Activated T-cell treated with anti-CD3 and anti-CD28 coated beads, Interleukin-2, amount 50 U/mL, for 72 hours (primary cell): ENCODE measurements around the gene SETBP1. TPM values are rescaled to one million over a fixed set of nuclear protein-coding genes. Genes with fewer than 3 reads are reported as not detected.

Experiments
- ATAC-seq, 2 donors: fragments of 150-1000 bp; cut with Tn5 transposase; replicated peaks in 1 of 2; 2 replicates each; pipeline ENCODE4 v1.10.0; 2021; ENCODE audit warnings: moderate library complexity in 2 of 2, mild to moderate bottlenecking in 1 of 2
- DNase-seq, 2 donors: peaks; one replicate each; pipeline ENCODE4 v3.0.0; 2021 to 2022; ENCODE audit warnings: mixed read lengths in 1 of 2
- H3K27ac Mint-ChIP-seq: one replicate; pipeline ENCODE4 v1.8.0; 2022; ENCODE audit warnings: mild to moderate bottlenecking, moderate library complexity, mixed read lengths
- H3K27me3 Mint-ChIP-seq: one replicate; pipeline ENCODE4 v1.8.0; 2022; ENCODE audit warnings: low read depth, mixed read lengths
- H3K36me3 Mint-ChIP-seq, 2 donors: one replicate each; pipeline ENCODE4 v1.8.0; 2022; ENCODE audit warnings: mixed read lengths in 2 of 2, mild to moderate bottlenecking in 1 of 2; ENCODE audit not compliant: insufficient read depth in 2 of 2
- H3K4me1 Mint-ChIP-seq: one replicate; pipeline ENCODE4 v1.8.0; 2022; ENCODE audit warnings: low read depth, mixed read lengths
- H3K4me3 Mint-ChIP-seq, 2 donors: one replicate each; pipeline ENCODE4 v1.8.0; 2022; ENCODE audit warnings: mild to moderate bottlenecking in 2 of 2, mixed read lengths in 2 of 2, moderate library complexity in 2 of 2
- H3K9me3 Mint-ChIP-seq, 2 donors: one replicate each; pipeline ENCODE4 v1.8.0; 2022; ENCODE audit warnings: mixed read lengths in 2 of 2
- total RNA-seq, 2 donors: library from RNA; stranded (reverse); gene quantifications; one replicate each; pipeline ENCODE4 v1.2.3, GENCODE V29; 2022

The SETBP1 gene
- total RNA-seq, 2 donors from 2014 or later, result 3.8 to 13.8 TPM

DNA sequence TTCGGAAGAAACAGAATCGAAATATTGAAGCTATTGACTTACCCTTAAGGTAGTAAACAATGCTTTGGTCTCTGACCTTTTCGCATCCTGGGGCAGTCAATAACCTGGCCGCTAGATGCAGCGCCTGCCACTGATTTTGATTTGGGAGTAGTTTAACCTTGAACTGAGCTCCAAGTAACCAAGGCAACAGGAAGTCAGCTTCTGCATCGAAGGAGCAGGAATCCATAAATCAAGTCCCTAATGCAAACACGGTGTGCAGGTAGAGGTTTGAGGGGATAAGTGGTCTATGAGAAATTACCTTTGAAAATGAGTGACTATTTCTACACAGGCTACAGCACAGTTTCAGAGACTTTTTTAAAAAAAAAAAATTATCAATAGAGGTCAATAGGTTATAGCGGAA lies 353.5 kb downstream of the SETBP1 start:
- no peaks in the 10 kb centered on the region for H3K4me1 Mint-ChIP-seq
- H3K27ac Mint-ChIP-seq, result no peak overlapping the region
- ATAC-seq (no peak), DNase-seq (no peak)
- no peaks in the 10 kb centered on the region for H3K27me3 Mint-ChIP-seq
- peaks cover 0 to 2% of the 10 kb centered on the region in 2 donors for H3K9me3 Mint-ChIP-seq
- H3K4me3 Mint-ChIP-seq, result no peak overlapping the region
- H3K36me3 Mint-ChIP-seq, result peaks cover 0 to 2% of the 10 kb centered on the region in 2 donors

- H3K9me3 Mint-ChIP-seq, result no peaks in the 10 kb centered on the region
- no peak overlapping the region for H3K27ac Mint-ChIP-seq
- H3K27me3 Mint-ChIP-seq, result no peaks in the 10 kb centered on the region
- H3K36me3 Mint-ChIP-seq, result no peaks in the 10 kb centered on the region
- no peak overlapping the region for H3K4me3 Mint-ChIP-seq
- DNase-seq (no peak), ATAC-seq (no peak)
- no peaks in the 10 kb centered on the region for H3K4me1 Mint-ChIP-seq
Measured at GRCh38 chr18:45037618-45038017, 356.9 kb downstream of the SETBP1 start.

DNA sequence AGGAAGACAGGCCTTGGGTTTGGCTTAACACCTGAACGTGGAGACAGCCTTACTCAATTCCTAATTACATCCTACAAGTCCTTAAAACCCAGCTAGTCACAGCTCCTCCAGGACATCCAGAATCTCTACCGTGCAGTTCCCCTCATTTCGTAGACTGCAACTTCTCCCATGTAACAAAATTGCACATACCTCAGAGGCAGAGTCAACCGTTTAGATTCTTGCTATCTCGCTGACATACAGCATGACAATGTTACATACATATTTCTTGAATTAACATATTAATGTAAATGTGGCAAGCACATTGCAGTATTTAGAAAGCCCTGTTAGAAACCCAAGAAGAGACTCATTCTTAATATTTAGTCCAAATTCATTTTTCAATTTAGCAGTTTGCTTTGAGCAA lies 358.7 kb downstream of the SETBP1 start:
- H3K9me3 Mint-ChIP-seq, result no peaks in the 10 kb centered on the region

GRCh38 chr18:45040879-45041278 lies 360.2 kb downstream of the SETBP1 start:
- DNase-seq (no peak), ATAC-seq (no peak)
- no peaks in the 10 kb centered on the region for H3K36me3 Mint-ChIP-seq
- H3K9me3 Mint-ChIP-seq, result no peaks in the 10 kb centered on the region
- H3K4me1 Mint-ChIP-seq, result no peaks in the 10 kb centered on the region
- H3K27me3 Mint-ChIP-seq, result no peaks in the 10 kb centered on the region
- H3K27ac Mint-ChIP-seq, result no peak overlapping the region
- no peak overlapping the region for H3K4me3 Mint-ChIP-seq

More for the DNA sequence above, 358.7 kb downstream of the SETBP1 start:
- Mint-ChIP-seq H3K27ac (no peak overlapping the region), H3K4me1 (no peaks in the 10 kb centered on the region), H3K27me3 (no peaks in the 10 kb centered on the region), H3K4me3 (no peak overlapping the region), H3K36me3 (no peaks in the 10 kb centered on the region)
- ATAC-seq (no peak), DNase-seq (no peak)

DNA sequence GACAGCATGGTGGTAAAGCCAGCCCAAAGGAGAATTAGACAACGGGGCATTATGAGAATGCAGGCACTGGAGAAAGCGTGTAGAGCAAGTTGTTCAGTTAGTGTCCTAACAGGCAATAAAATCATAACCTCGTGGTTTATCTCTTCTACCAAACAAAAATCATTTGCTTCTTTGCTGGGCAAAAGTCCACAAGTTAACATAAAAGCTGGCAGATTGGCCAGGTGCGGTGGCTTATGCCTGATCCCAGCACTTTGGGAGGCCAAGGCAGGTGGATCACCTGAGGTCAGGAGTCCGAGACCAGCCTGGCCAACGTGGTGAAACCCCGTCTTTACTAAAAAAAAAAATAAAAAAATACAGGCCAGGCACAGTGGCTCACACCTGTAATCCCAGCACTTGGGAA lies 364.1 kb downstream of the SETBP1 start:
- Mint-ChIP-seq H3K27ac (no peak overlapping the region), H3K4me3 (no peak overlapping the region), H3K27me3 (no peaks in the 10 kb centered on the region), H3K9me3 (peaks cover 0 to 2% of the 10 kb centered on the region in 2 donors), H3K4me1 (no peaks in the 10 kb centered on the region), H3K36me3 (no peaks in the 10 kb centered on the region)
- no peak for ATAC-seq
- DNase-seq, result no peak

- Mint-ChIP-seq H3K36me3 (no peaks in the 10 kb centered on the region), H3K27me3 (no peaks in the 10 kb centered on the region), H3K4me1 (no peaks in the 10 kb centered on the region), H3K9me3 (peaks cover 0 to 2% of the 10 kb centered on the region in 2 donors), H3K4me3 (no peak overlapping the region), H3K27ac (no peak overlapping the region)
- DNase-seq, result no peak
- ATAC-seq, result no peak
Measured at GRCh38 chr18:45046228-45046627, 365.5 kb downstream of the SETBP1 start.

- Mint-ChIP-seq H3K27me3 (no peaks in the 10 kb centered on the region), H3K9me3 (peaks cover 0 to 2% of the 10 kb centered on the region in 2 donors), H3K4me3 (no peak overlapping the region), H3K27ac (no peak overlapping the region), H3K4me1 (no peaks in the 10 kb centered on the region), H3K36me3 (no peaks in the 10 kb centered on the region)
- no peak for DNase-seq
- no peak for ATAC-seq
Measured at GRCh38 chr18:45046961-45047360, 366.3 kb downstream of the SETBP1 start.

GRCh38 chr18:45049578-45050319 lies 369.1 kb downstream of the SETBP1 start:
- Mint-ChIP-seq H3K27me3 (no peaks in the 10 kb centered on the region), H3K36me3 (no peaks in the 10 kb centered on the region), H3K4me1 (no peaks in the 10 kb centered on the region), H3K27ac (no peak overlapping the region), H3K9me3 (peaks cover 0 to 2% of the 10 kb centered on the region in 2 donors), H3K4me3 (no peak overlapping the region)
- ATAC-seq, result no peak
- DNase-seq, result no peak

- Mint-ChIP-seq H3K9me3 (peaks cover 0 to 2% of the 10 kb centered on the region in 2 donors), H3K36me3 (no peaks in the 10 kb centered on the region), H3K27ac (no peak overlapping the region), H3K4me3 (no peak overlapping the region), H3K4me1 (no peaks in the 10 kb centered on the region), H3K27me3 (no peaks in the 10 kb centered on the region)
- ATAC-seq (no peak), DNase-seq (no peak)
Measured at GRCh38 chr18:45050712-45051601, 370.3 kb downstream of the SETBP1 start.

DNA sequence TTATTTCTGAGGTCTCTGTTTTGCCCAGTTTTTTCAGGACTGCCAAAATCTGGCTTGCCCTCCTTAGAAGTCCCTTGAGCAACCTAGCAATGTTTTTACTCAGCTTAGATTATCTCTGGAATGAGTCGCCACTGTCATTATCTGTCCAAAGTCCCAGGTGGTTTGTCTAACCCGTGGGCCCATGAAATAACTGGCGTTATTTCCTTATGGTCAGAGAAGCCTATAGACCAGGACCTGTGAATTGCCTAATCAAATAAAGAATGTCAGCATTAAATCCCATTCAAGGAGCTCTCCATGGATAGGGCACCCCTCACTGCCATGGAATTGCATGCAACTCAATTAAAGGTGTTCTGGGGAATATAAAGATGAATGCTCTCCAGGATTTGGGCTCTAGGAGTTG lies 373.9 kb downstream of the SETBP1 start:
- DNase-seq, result no peak
- H3K4me1 Mint-ChIP-seq, result no peaks in the 10 kb centered on the region
- no peak overlapping the region for H3K27ac Mint-ChIP-seq
- H3K9me3 Mint-ChIP-seq, result no peaks in the 10 kb centered on the region
- H3K4me3 Mint-ChIP-seq, result no peak overlapping the region
- ATAC-seq, result no peak
- H3K36me3 Mint-ChIP-seq, result no peaks in the 10 kb centered on the region
- H3K27me3 Mint-ChIP-seq, result no peaks in the 10 kb centered on the region

- no peaks in the 10 kb centered on the region for H3K4me1 Mint-ChIP-seq
- H3K9me3 Mint-ChIP-seq, result no peaks in the 10 kb centered on the region
- no peak overlapping the region for H3K27ac Mint-ChIP-seq
- H3K36me3 Mint-ChIP-seq, result no peaks in the 10 kb centered on the region
- DNase-seq (no peak), ATAC-seq (no peak)
- no peaks in the 10 kb centered on the region for H3K27me3 Mint-ChIP-seq
- H3K4me3 Mint-ChIP-seq, result no peak overlapping the region
Measured at GRCh38 chr18:45055811-45056210, 375.1 kb downstream of the SETBP1 start.

DNA sequence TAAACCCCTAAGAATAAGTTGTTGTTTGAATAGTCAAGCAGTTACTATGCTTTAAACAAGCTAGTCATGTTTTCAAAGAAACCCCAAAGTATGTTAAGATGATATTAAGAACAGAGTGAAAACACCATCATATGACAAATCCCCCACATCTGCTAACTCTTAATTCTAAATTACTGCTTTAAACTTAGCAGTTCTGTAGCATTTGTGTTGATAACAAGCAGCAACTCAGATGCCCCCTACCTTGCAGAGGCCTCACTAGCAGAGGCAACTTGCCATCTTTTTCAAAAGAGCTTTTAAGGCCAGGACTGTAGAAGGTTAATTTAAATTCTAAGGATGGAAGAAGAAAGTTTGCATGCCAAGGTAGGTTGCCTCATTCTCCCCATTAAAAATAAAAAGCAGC lies 376.2 kb downstream of the SETBP1 start:
- H3K4me3 Mint-ChIP-seq, result no peak overlapping the region

GRCh38 chr18:45057955-45058600 lies 377.4 kb downstream of the SETBP1 start:
- no peaks in the 10 kb centered on the region for H3K36me3 Mint-ChIP-seq
- H3K4me3 Mint-ChIP-seq, result no peak overlapping the region
- H3K27ac Mint-ChIP-seq, result no peak overlapping the region
- no peak for ATAC-seq
- no peak for DNase-seq
- H3K27me3 Mint-ChIP-seq, result no peaks in the 10 kb centered on the region
- no peaks in the 10 kb centered on the region for H3K4me1 Mint-ChIP-seq
- H3K9me3 Mint-ChIP-seq, result no peaks in the 10 kb centered on the region

More for the DNA sequence above, 376.2 kb downstream of the SETBP1 start:
- Mint-ChIP-seq H3K36me3 (no peaks in the 10 kb centered on the region), H3K27ac (no peak overlapping the region), H3K27me3 (no peaks in the 10 kb centered on the region), H3K4me1 (no peaks in the 10 kb centered on the region), H3K9me3 (no peaks in the 10 kb centered on the region)
- no peak for ATAC-seq
- DNase-seq, result no peak
